OCI-LY3 (cell line): ENCODE data around the gene AREL1.

Source experiments
- H2AFZ ChIP-seq: fragments of 200-600, 300-600 bp; shearing (Covaris generic); 2 replicates; pipeline ENCODE4 v1.6.0; 2014; ENCODE audit warnings: antibody characterized with exemption, low read depth, low read length
- H3K27ac ChIP-seq: fragments of 200-600, 300-600 bp; sonication (generic); 2 replicates; pipeline ENCODE4 v1.5.1; 2014; ENCODE audit warnings: mild to moderate bottlenecking, low read length, moderate library complexity, mixed read lengths
- H3K27me3 ChIP-seq: fragments of 200-600, 300-600 bp; sonication (generic); 2 replicates; pipeline ENCODE4 v1.6.1; 2014; ENCODE audit warnings: low read depth, low read length, mixed read lengths
- H3K36me3 ChIP-seq: fragments of 200-600, 300-600 bp; sonication (generic); replicated peaks from 2 replicates; pipeline ENCODE3; 2014; ENCODE audit warnings: low read depth, low read length, mixed read lengths
- H3K4me1 ChIP-seq: fragments of 300-600, 200-600 bp; sonication (generic); 2 replicates; pipeline ENCODE4 v1.6.1; 2014; ENCODE audit warnings: low read length, mixed read lengths
- H3K4me2 ChIP-seq: fragments of 200-600, 300-600 bp; sonication (generic); 2 replicates; pipeline ENCODE4 v1.6.1; 2014; ENCODE audit warnings: low read length, mixed read lengths
- H3K4me3 ChIP-seq: fragments of 300-600, 200-600 bp; sonication (generic); 2 replicates; pipeline ENCODE4 v1.5.1; 2014; ENCODE audit warnings: antibody characterized with exemption, mild to moderate bottlenecking, low read length, moderate library complexity
- H3K79me2 ChIP-seq: fragments of 300-600, 200-600 bp; shearing (Covaris generic); 2 replicates; pipeline ENCODE4 v1.6.1; 2014; ENCODE audit warnings: mild to moderate bottlenecking, low read length, mixed read lengths
- H3K9ac ChIP-seq: fragments of 300-600, 200-600 bp; shearing (Covaris generic); 2 replicates; pipeline ENCODE4 v1.6.0; 2014; ENCODE audit warnings: mild to moderate bottlenecking, low read length, moderate library complexity
- H3K9me3 ChIP-seq: fragments of 200-600, 300-600 bp; shearing (Covaris generic); 2 replicates; pipeline ENCODE4 v1.6.1; 2014; ENCODE audit warnings: low read length, mixed read lengths; ENCODE audit not compliant: insufficient read depth
- H4K20me1 ChIP-seq: fragments of 200-600, 300-600 bp; sonication (generic); 2 replicates; pipeline ENCODE4 v1.6.1; 2016; ENCODE audit warnings: low read length, mixed read lengths; ENCODE audit not compliant: insufficient read depth
- EZH2phosphoT487 ChIP-seq: fragments of 200-600 bp; shearing (Covaris generic); IDR thresholded peaks from 2 replicates; pipeline ENCODE4 v1.6.1; 2018; ENCODE audit warnings: antibody characterized with exemption, mixed run types, low read depth
- TF ChIP-seq, protein P1 (sequence below): fragments of 200-600, 300-600 bp; sonication (generic); IDR thresholded peaks from 2 replicates; pipeline ENCODE4 v1.5.1; 2014; ENCODE audit warnings: antibody characterized with exemption, low read length, low read depth

The AREL1 gene

DNA sequence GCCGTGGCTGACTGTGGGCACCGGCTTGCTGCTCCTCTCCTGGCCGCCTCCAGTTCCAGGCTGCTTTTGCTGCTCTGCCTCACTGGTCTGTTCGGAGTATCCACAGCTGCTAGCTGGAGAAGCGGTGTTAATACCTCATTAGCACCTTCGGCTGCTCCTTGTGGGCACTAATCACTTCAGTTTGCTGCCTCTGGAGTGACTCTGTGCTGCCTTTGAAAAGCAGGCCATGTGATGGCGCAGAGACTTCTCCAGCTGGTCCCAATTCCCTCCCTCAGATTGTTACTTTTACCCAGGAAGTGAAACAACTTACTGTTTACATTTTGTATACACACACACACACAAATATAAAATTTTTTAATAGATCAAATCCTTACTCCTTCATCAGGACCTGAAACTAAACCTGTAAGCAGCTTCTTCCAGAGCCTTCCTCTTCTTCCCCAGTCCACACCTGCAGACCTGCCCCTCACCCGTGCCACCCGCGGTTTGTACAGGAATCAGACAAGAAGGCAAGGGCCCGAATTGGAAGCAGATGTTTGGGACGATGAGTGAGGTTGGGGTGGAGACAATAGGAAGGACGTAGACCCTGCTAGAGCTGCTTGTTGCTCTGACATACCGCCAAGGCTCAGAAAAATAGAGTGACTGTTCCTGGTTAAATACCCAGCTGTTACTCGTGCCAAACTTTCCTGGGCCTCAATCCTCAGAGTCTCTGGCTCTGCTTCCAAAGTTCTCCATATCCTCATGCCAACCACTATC lies 59.3 kb downstream of the AREL1 start:
- Histone ChIP-seq H3K4me3 (no peak overlapping the region), H3K9me3 (no peaks in the 10 kb centered on the region), H3K9ac (no peak overlapping the region), H3K27me3 (no peaks in the 10 kb centered on the region), H3K4me1 (no peaks in the 10 kb centered on the region), H2AFZ (no peak overlapping the region), H3K27ac (no peak overlapping the region), H3K79me2 (no peaks in the 10 kb centered on the region), H3K4me2 (no peak overlapping the region), H3K36me3 (peaks cover 3% of the 10 kb centered on the region), H4K20me1 (no peaks in the 10 kb centered on the region)
- TF ChIP-seq, protein P1, sequence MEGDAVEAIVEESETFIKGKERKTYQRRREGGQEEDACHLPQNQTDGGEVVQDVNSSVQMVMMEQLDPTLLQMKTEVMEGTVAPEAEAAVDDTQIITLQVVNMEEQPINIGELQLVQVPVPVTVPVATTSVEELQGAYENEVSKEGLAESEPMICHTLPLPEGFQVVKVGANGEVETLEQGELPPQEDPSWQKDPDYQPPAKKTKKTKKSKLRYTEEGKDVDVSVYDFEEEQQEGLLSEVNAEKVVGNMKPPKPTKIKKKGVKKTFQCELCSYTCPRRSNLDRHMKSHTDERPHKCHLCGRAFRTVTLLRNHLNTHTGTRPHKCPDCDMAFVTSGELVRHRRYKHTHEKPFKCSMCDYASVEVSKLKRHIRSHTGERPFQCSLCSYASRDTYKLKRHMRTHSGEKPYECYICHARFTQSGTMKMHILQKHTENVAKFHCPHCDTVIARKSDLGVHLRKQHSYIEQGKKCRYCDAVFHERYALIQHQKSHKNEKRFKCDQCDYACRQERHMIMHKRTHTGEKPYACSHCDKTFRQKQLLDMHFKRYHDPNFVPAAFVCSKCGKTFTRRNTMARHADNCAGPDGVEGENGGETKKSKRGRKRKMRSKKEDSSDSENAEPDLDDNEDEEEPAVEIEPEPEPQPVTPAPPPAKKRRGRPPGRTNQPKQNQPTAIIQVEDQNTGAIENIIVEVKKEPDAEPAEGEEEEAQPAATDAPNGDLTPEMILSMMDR: no peak
- TF ChIP-seq EZH2phosphoT487: no peak

DNA sequence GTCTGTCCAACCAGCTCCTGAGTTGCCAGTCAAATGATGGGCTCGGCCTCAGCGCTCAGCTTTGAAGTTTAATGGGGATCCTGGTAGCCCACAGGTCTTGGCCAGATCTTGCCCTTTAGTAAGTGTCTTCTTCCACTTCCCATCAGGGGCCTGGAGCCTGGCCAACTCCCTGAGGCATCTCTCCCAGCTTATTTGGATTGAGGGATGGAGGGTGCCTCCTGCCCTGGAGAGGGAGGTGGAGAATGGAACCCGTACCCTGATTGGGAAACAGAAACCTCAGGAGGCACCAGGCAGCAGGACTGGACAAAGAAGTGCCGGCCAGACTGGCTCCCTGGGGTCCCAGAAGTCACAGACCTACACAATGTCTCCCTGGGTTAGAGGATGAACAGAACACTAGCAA lies 60.3 kb downstream of the AREL1 start:
- no peaks in the 10 kb centered on the region for H3K79me2 ChIP-seq
- H3K36me3 ChIP-seq: peaks cover 3% of the 10 kb centered on the region
- no peaks in the 10 kb centered on the region for H3K4me1 ChIP-seq
- H3K4me2 ChIP-seq: no peak overlapping the region
- H4K20me1 ChIP-seq: no peaks in the 10 kb centered on the region
- no peak for TF ChIP-seq EZH2phosphoT487
- H3K9ac ChIP-seq: no peak overlapping the region
- no peaks in the 10 kb centered on the region for H3K27me3 ChIP-seq
- H3K4me3 ChIP-seq: no peak overlapping the region
- H3K9me3 ChIP-seq: no peaks in the 10 kb centered on the region
- no peak overlapping the region for H3K27ac ChIP-seq
- no peak overlapping the region for H2AFZ ChIP-seq

DNA sequence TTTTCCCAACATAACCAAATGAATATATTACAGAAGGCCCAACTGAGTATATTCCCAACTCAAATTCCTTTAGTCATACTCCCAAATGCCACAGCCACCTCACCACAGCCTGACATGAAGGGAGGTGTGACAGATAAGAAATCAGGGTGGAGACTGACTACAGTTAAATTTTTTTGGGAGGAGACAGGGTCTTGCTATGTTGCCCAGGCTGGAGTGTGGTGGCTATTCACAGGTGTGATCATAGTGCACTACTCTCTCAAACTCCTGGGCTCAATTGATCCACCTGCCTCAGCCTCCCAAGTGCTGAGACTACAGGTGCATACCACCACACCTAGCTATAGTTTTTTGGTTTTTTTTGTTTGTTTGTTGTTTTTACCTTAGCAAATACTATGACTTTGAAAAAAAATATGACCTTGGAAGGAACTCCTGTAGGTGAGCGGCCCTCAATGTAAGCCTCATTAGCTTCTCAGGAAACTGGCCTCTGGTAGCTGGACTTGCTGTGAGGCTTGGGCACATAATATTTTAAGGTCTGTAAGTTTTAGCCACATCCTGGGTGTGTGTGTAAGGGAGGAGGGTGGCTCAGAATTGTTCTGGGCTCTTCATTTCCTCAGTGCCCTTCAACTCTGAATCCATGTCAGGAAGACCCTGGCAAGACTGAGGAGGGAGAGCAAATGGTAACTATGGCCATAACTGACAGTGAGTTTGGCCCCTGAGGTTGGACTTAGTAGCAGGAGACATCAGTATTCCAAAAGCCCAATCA lies 61.8 kb downstream of the AREL1 start:
- Histone ChIP-seq H3K79me2 (no peaks in the 10 kb centered on the region), H3K4me2 (no peak overlapping the region), H3K27ac (no peak overlapping the region), H2AFZ (no peak overlapping the region), H3K9me3 (no peaks in the 10 kb centered on the region), H3K4me3 (no peak overlapping the region), H3K9ac (no peak overlapping the region), H4K20me1 (no peaks in the 10 kb centered on the region), H3K27me3 (no peaks in the 10 kb centered on the region), H3K36me3 (peaks cover 3% of the 10 kb centered on the region), H3K4me1 (no peaks in the 10 kb centered on the region)
- TF ChIP-seq, protein P1: no peak
- TF ChIP-seq EZH2phosphoT487: no peak

DNA sequence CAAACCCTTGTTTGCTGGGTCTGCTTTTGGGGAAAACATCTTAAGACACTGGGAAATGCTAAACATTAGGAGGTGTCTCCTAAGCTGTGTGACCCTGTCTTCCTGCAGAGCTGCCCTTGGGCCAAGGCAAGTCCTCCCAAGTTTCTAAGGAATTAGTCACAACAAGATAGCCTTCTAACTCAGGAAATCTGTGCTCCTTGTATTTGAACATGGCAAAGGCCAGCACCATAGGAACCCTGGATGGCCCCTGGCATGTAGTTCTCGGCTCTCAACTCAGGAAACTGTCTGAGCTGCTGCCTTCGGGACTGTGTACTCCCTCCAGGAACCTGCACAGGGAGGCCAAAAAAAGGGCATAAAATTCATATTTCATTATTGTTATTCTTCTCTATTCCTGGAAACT lies 63.2 kb downstream of the AREL1 start:
- no peak for TF ChIP-seq EZH2phosphoT487
- TF ChIP-seq, protein P1: no peak
- Histone ChIP-seq H3K9ac (no peak overlapping the region), H3K27me3 (no peaks in the 10 kb centered on the region), H3K9me3 (no peaks in the 10 kb centered on the region), H3K4me1 (no peaks in the 10 kb centered on the region), H3K4me3 (no peak overlapping the region), H4K20me1 (no peaks in the 10 kb centered on the region), H2AFZ (no peak overlapping the region), H3K79me2 (no peaks in the 10 kb centered on the region), H3K36me3 (no peaks in the 10 kb centered on the region), H3K4me2 (no peak overlapping the region), H3K27ac (no peak overlapping the region)
